ENCODE results near the gene TEX44.
A peak's percentile ranks its signal among the peaks of the same experiment; 100 is the strongest.

The TEX44 gene

DNA sequence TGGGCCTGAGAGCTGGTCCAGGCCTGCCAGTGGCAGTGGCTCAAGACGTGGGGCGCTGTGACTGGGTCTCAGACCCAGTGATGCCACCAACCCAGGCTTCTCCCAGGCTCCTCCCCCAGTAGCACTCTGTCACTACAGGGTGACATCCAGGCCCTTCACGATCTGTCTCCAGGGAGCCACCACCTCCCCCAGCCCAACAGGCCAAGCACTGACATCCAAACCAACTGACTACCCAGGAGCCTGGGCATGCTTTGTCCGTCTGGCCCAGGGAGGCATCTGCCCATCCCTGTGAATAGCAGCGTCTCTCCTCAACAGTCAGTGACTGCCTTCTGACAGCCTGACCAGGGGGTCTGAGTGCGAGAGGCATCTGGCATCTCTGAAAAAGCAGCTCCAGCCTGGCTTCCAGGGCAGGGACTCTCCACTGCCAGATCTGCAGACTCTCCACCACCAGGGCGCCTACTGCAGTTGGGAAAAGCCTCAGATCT is 13.0 kb downstream of the TEX44 start:
- DNase-seq, result no peak

GRCh38 chr2:231606941-231607340 is 14.3 kb downstream of the TEX44 start:
- DNase-seq, result no peak

DNA sequence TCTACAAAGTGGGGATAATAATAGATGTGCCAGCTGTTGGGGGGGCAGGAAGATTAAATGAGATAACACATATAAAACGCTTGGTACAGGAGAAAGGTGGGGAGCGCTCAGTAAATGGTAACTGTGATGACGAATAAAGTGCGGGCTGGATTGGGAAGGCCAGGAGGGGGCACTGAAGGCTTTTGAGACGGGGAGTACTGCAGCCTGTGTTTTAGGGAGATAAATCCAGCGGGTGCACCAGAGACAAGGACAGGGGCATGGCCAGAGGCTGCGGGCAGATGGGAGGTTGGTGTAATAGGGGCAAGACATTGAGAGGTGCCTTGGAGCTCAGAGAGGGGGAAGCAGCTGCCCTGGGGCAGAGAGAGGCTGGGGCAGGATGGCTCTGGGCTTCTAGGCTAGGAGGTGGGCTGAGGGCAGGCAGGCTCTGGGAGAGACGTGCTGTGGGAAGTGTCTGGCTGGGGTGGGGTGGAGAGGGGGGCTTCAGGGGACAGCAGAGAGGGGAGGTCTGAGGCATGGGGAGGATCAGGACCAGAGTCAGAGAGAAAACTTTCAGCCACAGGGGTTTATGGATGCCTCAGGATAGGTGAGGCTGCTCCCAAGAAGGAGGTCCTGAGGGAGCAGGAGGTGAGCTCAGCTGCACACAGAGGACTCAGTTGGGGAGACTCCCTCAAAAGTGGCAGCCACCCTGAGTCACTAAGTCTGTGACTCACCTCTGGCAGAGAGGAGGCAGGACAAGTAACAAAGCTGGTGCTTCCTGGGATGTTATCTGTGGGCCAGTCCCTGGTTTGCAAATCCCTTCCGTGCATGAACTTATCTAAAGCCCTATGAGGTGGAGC is 18.8 kb downstream of the TEX44 start:
- peak; percentile 33 for DNase-seq

DNA sequence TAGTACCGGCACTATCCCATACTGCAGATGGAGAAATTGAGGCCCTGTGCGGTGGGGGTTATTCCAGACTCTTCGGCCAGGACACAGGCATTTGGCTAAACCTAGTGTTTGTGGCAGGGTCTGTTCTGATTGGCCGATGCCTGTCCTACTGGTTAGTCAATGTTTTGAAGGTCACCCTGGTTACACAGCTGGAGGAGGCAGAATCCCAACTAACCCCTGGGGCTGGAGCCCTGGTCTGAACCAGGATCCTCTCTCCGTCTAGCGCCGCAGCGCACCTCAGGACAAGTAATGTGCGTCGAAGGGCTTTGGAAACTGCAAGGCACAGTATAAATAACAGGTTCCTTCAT is 19.4 kb downstream of the TEX44 start:
- no peak for DNase-seq

- DNase-seq, result peak; percentile 88
Measured at GRCh38 chr2:231612456-231613330, 20.0 kb downstream of the TEX44 start.

DNA sequence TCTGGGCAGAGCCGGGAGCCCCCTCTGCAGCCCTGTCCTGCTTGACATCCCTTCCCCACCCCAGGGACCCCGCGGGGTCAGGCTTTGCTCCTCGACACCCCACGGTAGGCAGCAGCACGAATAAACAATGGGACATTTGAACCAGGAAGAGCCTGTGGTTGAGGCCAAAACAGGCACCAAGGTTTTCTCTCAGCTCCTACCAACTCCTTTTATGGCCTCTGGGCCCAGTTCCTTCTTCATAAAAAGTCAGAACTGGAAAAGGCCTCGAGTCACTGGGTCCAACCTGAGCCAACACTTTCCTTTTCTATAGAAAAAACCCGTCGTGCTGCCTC is 20.6 kb downstream of the TEX44 start:
- no peak for DNase-seq

DNA sequence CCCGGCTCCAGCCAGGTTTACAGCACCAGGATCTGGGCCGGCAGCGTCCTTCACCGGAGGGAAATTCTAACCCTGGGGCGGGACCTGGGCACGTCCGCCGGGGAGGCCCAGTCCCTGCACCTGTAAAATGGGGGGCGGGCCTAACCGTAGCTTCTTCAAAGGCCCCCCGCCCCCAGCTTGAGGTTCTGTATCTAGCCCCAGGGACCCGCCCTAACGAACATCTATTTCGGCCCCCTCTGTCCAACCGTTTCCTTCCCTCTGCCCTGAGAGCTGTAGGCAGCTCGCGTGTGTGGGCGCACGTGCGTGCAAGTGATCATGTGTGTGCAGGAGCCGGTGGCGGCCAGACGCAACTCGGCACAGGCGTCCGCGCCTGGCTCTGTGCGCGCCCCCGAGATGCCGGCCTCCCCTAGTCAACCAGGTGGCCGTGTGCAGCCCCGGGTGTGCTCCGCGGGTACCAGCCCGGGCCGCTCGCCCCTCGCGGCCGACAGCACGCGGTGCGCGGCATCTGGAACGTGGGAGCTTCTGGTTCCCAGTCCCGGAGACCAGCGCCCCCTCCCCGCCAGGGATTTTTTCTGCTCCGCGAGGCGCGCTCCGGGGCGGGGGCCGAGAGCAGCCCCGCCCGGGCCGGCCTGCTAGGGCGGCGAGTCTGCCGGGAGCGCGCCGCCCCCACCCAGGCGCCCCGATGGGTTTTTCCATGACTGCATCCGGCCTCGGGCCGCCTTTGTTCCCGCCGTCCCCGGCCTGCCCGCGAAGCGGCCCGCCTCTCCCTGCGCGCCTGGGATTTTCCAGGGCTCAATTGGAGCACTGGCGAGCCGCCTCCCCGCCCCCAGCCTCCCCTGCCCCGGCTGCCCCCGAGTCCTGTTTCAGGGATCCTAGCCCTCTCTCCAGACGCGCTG is 21.2 kb downstream of the TEX44 start:
- DNase-seq, result peak; percentile 12

DNA sequence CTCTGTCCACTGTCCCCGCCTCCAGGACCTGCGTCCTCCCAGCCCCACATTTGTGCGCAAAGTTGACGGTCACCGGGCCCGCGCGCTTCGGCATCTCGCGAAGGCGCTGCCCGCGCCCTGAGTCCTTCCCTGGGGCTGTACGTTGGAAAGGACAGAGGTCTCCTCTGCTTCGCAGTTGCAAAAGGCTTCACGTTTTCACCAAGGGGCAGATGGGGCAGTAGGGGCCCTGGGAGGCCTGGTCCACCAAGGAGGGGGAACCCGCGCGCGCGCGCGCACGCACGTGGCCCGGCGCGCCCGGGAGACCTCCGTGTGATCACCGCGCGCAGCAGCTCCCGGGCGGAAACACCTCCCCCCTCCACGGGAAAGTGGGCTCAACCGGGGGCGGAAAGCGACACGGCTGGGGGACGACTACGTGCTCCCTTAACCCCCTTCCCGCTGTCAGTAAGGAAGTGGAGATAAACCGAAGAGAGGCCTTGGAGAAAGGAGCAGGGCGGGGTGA is 21.9 kb downstream of the TEX44 start:
- no peak for DNase-seq

- DNase-seq, result no peak
Measured at GRCh38 chr2:231615058-231615671, 22.5 kb downstream of the TEX44 start.

DNA sequence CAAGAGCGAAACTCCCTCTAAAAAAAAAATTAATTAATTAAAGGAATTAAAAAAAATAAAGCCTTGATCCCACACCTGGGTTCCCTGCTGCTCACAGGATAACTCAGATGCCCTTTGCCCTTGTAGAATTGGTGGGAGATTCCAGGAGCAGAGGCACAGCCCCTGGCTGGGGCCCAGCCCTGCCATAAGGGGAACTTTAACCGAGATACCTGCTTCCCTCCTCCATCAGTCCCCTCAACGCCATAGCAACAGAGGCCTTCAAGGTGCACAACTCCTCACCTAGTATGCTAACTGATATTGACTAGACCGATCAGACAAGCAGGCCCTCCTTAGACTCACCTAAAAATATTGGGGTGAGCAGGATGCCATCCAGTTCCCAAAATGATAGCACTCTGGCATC is 23.6 kb downstream of the TEX44 start:
- no peak for DNase-seq

- no peak for DNase-seq
Measured at GRCh38 chr2:231617059-231617926, 24.6 kb downstream of the TEX44 start.

- peak; percentile 32 for DNase-seq
Measured at GRCh38 chr2:231621051-231621879, 28.6 kb downstream of the TEX44 start.

DNA sequence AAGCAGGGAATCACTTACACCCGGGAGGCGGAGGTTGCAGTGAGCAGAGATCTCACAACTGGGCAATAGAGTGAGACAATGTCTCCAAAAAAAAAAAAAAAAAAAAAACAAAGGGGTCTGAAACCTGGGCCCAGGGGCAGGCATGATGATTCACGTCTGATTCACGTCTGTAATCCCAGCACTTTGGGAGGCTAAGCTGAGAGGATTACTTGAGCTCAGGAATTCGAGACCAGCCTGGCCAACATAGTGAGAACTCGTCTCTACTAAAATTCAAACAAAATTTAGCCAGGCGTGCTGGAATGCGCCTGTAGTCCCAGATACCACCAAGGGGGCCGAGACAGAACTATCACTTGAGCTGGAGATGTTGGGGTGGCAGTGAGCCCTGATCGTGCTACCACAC is 30.3 kb downstream of the TEX44 start:
- DNase-seq, result no peak

GRCh38 chr2:231626449-231626848 is 33.8 kb downstream of the TEX44 start:
- no peak for DNase-seq

DNA sequence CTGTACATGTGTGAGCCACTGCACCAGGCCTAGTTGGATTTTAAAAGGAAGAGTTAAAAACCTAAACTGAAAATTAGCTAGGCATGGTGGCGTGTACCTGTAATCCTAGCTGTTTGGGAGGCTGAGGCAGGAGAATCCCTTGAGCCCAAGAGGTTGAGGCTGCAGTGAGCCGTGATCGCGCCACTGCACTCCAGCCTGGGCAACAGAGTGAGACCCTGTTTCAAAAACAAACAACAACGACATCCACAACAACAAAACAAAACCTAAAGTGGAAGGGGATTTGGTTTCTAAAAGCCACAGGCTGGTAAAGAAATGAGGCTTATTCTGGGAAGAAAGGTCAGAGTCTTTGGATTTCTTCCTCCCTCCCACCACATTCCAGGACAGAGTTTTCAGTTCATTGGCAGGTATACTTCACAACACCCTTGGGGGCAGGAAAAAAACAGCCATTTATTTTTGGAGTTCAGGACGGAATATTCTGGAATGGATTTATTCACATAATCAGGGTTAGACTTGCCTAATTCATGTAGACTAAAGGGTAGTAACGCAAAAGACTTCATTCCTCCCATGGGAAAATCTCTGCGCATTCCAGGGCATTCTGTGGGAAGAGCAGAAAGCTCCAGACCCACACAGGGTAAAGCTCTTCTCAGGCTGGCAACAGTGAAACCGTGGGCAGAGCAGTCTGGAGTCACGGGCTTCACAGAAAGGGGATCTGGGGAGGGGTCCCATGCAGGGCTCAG is 34.9 kb downstream of the TEX44 start:
- DNase-seq, result no peak

GRCh38 chr2:231632559-231633142 is 40.0 kb downstream of the TEX44 start:
- no peak for DNase-seq

DNA sequence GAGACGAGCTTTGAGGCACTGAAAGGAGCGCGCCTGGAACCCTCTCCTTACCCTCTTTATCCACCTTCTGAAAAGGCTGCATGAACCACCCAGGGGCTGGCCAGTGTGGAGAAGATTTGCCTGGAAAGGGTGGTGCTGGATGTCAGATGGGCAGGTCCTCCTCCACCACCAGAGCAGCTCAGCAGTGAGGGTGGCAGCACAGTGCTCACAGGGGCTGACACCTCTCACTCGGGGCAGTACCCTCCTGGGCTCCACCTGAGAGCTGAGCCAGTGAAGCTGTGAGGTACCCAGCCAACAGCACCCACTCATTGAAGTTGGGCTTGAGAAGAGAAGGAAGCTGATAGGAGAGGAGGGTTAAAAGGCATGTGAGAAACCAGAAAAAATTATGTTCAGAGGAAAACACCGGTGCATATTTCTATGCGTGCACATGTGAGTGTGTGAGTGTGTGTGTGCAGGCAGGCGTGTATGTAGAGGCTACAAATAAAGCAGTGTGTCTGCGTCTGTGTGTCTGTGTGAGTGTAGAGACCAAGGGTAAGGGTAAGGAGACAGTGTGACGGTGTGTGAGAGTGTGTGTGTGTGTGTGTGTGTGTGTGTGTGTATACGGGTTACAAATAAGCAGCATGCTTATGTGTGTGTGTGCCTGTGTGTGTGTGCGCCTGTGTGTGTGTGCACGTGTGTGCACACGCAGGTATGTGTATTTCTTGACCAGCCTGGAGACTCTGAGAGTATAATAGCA is 40.7 kb downstream of the TEX44 start:
- DNase-seq, result no peak

DNA sequence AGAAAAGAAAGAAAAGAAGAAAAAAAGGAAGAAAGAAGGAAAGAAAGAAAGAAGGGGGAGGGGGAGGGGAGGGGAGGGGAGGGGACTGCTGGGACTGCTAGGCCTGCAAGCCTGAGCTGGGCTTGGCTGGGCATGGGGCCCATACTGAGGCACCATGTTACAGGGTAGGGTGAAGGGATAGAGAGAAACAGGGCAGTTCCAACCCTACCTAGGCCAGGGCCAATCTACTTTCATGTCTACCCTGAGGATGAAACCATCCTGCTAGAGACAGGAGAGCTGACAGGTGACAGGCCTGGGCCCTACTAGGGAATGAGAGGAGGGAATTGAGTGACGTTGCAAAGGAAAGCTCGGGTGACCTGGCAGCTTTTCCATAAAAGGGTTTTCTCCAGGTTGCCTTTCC is 41.7 kb downstream of the TEX44 start:
- DNase-seq, result no peak

All from OCI-M1 (cell line).